ENCODE data around the gene FAM221B.
A peak's percentile ranks its signal among the peaks of the same experiment; 100 is the strongest.

The FAM221B gene

DNA sequence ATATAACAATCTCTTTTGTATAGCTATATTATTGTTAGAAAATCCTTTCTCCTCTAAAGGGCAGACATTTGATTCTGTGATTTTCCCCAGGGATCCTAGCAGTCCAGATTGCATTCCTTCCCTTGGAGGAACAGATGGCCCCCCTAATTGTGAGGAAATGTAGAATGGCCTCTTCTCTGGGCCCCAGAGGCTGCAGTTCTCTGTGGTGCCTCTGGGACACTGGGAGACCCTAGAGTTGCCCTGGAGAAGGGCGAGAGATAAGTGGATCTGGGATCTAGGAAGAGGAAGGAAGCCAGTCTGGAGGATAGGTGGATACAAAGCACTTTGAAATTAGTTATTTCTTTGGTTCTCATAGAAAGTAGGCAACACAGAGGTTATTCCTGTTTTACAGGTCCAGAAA, 11.8 kb downstream of the FAM221B start:
- DNase-seq (ENCODE audit: low spot score), result no peak

DNA sequence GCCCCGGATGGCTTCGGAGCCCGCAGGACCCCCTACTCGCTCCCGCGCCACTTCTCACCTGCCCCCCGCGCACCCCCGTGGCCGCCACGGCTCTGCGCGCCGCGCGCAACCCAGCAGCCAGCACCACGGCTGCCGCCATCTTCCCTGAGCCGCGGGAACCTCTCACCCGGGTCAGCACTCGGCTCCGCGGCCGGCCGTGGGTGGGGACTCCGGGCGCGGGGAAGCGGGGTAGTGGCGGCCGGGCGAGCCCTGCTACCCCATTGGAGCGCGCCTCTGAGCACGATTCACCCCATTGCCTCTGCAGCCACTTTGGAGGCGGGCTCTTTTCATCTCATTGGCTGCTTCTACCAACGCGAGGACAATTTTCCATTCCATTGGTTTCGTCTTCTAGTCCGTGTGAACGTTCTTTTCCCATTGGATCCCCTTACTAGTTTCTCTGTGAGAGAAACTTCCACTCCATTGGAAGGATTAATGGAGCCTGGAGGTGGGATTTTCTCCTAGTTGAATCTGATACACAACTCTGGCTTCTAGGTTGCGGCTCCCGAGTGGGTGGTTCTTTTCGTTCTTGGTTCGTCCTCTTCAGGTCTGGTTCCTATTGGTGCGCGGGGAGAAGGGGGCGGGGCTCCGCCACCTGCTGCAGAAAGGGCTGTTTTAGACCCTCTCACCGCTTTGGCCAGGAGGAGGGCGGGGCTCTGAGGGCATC, 13.5 kb downstream of the FAM221B start, which contains the start of gene HINT2:
TSS of gene HINT2 (minus strand) at position 202 of the 703 bp plus-strand sequence. CDS start at position 139, 63 bp downstream.
- DNase-seq (ENCODE audit: low spot score), result peak; percentile 97

DNA sequence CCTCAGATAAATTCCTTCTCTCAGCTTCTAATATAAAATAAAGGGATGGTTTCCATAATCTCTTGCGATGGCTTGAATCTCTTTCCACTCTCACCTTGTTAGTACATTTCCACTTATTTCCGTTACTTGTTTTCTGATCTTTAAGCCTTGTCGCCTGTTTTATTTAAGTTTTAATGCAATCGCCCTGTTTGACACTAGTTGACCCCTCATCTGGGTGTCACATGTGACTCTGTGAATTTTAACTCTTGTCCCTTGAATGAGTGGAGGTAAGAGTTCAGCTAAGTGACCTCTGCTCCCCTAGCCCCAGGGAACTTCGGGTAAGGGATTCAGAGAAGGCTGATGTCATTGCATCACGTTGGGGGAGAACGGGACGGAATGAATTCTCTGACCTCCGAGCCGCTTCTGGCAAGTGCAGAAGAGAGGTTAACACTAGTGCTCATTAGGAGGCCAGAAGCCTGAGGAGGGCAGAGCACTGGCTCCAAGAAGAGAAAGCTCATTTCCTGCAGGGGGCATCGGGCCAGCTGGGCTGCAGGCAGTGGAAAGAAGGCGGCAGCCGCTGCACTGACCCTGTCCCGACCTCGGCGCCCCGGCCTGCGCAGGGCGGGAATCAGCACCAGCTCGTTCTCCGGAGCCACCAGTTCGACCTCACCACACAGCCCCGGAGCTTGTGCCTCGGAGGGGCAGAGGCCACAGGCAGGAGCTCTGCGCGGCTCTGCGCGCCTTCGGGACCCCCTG, 14.3 kb downstream of the FAM221B start:
- DNase-seq (ENCODE audit: low spot score), result peak; percentile 53

DNA sequence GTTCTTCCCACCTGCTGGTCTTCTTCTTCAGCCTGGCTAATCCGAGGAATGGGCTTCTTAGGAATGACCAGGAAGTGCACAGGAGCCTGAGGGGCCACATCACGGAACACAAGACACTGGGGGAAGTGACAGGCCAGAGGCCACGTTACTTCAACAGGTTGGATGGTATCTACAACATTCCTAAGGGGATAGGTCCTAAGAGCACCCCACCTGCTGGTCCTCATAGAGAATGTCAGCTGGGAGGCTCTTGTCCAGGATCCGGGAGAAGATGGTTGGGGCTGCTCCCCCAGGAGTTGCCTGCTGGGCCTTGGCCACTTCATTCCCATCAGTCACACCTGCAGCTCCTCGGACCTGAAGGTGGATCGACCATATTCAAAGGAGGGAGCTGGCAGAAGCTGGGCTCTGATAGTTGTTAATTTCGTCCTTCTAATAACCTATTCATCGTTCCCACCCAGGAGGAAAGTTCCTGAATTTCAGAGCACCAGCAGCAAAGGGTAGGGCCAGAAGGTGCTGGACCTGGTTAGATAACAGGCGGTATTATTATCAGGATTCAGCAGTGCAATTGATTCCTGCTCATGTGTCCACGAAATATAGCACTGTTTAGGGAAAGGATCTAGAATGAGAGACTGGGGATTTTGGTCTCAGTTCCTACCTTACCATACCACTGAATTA, 15.0 kb downstream of the FAM221B start:
- DNase-seq (ENCODE audit: low spot score), result no peak

DNA sequence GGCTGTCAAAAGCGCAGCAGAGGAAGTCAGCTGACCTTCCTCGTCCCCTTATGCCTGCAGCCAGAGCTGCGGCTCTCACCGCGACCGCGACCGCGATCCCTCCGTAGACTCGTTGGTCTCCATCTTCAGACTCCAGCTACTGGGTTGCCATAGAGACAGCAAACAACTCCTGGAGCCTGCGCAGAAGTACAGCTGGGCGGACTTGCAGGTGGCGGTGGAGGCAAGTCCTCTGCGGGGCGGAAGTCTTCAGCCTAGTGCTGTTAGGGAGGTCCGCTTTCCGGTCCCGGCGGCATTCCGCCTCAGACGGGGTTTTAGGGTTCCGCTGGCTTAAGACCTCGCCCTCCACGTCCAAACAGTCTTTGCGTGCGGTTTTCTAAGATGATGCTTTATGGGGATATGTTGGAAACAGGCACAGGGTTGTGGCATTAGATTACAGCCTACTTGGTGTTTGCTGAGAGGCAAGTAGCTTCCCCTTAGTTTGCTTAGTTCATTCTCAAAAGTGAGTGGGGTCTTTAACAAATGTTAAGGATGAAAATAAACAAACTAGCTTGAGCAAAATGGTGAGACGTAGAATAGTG, 16.4 kb downstream of the FAM221B start, which contains the start of gene SPAG8:
TSS of gene SPAG8 (minus strand) at position 238 of the 578 bp plus-strand sequence. CDS start at position 123, 115 bp downstream.
- DNase-seq (ENCODE audit: low spot score), result peak; percentile 97

DNA sequence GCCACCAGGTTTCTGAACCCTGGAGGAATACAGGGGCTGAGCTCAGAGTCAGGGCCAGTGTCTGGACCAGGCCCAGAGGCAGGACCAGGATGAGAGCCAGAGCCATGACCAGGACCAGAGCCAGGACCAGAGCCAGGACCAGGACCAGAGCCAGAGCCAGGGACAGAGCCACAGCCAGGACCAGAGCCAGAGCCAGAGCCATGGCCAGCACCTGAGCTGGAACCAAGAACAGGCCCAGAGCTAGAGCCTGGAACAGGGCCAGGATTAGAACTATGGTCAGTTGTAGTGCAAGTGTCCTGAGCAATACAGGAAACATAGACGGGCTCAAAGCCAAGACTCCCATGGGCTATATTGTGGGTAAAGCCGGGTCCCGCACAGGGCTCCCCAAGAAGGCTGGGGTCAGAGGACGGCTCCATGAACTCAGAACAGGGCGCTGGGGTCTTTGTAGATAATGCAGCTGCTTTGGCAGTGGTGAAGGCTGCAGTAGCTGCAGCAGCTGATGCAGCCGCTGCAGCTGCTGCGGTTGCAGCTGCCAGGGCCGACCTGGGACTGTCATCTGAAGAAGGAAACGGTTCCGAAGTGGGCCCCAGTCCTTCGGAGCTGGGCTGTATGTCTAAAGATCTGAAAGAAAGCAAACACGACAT, 17.0 kb downstream of the FAM221B start:
- no peak for DNase-seq (ENCODE audit: low spot score)

DNA sequence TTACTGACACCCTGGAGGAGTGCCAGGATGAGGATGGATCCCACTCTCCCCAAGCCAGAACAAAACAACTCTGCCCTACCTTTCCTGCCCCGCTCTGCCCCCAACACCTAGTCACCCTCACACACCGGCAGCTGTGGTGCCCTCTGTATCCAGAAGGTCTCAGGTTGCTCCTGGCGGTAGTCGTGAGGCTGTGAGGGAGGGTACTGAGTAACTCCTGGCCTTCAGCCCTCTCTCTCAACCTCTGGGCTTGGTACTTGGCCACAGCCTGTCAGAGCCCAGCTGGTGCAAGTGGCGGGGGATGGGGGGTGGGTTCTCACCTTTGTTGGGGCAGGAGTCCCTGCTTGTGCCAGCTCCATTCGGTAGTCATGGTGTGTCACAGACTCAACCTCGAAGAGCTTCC, 18.4 kb downstream of the FAM221B start:
- DNase-seq (ENCODE audit: low spot score), result no peak

DNA sequence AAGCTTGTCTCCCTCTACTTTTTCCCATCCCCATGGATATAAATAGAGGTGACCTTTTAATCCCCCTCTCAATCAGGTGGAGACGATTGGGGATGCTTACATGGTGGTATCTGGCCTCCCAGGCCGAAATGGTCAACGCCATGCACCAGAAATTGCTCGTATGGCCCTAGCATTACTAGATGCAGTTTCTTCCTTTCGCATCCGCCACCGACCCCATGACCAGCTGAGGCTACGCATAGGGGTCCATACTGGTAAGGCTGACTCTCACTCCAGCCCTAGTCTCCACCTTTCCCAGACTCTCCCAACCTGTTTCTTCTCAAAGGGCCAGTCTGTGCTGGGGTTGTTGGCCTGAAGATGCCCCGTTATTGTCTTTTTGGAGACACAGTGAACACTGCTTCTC, 20.1 kb downstream of the FAM221B start:
- DNase-seq (ENCODE audit: low spot score), result no peak

DNA sequence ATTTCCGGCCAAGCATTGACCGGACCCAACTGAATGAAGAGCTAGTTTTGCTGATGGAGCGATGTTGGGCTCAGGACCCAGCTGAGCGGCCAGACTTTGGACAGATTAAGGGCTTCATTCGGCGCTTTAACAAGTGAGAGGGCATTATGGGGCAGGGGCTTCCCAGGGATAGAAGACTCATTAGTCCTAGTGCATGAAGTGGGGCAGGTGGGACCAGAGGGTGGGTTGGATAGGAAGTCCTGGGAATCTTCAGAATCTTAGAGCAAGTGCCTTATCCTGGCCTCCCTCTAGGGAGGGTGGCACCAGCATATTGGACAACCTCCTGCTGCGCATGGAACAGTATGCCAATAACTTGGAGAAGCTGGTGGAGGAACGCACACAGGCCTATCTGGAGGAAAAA, 22.4 kb downstream of the FAM221B start:
- DNase-seq (ENCODE audit: low spot score), result no peak

DNA sequence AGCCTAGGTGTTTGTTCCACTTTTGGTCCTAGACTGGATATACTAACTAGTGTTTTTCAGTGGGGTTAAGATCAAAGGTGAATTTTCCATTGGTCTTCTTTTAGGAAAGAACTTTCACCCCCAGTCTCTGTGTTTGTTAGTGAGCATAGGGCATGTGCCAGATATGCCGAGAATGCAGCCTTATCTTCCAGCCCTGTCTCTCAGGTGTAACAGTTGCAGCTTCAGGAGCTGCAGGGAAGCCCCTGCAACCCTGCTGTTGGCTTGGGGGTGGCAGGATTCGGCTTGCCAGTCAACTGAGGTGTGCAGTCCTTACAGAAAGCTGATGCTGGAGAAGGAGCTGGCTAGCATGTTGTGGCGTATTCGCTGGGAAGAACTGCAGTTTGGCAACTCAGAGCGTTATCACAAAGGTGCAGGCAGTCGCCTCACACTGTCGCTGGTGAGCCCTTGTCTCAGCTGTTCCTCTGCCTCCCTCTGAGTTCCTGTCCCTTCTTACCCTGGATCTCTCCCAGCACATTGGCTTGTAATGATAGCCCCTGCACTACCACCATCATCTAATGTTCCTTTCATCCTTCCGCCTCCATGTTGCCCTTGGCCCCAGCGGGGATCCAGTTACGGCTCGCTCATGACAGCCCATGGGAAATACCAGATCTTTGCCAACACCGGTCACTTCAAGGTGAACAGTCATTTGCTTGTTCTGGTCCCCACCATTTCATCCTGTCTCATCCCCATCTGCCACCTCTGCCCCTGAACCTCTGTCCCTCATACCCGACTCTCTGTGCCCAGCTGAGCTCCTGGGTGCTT, 27.0 kb downstream of the FAM221B start:
- no peak for DNase-seq (ENCODE audit: low spot score)

DNA sequence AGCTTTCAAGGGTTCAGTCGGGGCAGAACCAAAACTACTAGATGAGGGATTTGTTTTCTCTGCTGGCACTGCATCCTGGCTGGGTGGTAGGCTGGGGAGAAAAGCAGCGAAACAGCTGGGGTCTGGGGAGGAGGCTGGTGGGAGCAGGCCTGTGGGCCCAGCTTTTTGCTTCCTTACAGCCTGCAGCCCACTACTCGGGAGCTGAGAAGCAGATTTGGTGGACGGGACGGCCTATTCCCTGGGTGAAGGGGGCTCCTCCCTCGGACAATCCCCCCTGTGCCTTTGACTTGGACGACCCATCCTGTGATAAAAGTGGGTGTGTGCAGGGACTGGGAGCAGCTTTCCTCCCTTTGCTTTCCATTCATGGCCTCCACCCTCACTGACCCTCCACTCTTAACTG, 28.0 kb downstream of the FAM221B start:
- DNase-seq (ENCODE audit: low spot score), result no peak

DNA sequence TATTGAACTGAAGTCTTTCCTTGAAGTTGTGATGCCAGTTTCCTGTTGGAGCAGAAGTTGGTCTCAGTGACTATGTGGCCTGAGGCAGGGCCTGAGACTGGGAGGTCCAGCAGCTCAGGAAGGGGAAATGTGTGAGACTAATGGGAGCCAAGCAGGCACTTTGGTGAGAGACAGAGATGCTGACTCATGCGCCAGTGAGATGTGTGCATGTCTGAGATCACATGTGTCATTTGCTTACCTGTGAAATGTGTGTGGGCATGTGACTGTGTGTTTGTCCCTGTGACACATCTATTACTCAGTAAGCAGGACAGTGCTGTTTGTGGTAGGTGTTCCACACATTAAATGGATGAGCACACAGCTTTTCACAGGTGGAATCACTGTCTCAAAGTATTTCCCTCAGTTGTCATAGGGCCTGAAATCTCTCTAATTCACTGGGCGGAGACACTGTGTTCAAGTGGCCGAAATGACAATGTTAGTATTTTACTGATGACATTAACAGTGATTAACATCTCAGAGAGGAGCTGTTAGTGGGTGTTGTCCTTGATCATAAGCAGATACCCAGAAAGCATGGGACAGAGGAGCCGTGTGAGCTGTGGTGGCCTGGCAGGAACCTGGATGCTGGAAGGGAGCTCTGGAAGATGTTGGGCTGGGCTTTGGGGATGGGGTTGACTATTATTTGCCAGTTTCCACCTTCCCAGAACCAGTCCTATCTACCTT, 29.7 kb downstream of the FAM221B start:
- peak; percentile 52 for DNase-seq (ENCODE audit: low spot score)

DNA sequence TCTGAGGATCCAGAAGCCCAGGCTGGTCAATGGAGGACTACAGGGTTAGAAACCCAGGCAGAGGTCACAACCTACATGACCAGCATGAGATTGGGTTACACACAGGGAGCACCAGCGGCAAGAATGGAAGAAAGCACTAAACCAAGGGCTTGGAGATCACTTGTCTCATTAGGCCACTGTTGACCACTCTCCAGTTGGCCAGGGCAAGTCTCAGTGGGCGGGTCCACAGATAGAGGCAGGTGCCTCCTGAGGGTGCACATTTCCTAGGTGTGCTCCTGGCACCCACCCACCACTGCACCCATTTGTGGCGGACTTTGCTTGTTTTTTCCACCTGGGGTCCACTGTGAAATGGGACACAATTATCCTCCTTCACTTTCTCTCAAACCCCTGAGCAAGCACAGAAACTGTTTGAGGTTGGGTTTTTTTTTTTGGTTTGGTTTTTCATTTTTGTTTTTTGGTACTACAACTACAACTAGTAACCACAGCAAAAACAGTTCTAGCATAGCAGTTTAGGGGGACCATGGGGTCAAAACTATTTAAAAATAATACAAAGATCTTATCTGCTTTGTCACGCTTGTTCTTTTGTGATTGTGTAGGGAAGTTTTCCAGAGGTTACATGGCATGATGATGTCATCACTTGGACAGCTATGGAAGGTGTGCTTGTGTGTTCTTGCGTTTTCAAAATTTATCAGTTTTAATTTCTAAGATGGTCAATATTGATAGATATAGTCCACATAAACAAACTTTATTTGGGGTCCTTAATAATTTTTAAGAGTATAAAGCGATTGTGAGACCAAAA, 31.0 kb downstream of the FAM221B start:
- DNase-seq (ENCODE audit: low spot score), result no peak

DNA sequence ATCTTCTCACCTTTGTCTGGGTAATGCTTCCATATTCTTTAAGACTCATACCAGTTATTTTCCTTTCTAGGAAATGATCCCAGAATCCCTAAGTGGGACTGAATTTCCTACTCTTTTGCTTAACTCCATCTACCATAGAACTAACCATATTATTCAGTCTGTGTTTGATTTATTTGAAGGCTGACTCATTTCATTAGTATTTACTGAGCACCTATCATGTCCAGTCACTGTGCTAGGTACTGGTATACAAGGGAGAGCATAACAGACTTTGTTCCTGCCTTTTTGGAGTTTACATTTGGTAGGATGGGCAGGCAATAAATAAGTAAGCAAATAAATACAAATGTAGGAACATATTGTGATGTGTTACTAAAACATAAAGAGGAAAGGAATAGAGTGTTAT, 32.8 kb downstream of the FAM221B start:
- no peak for DNase-seq (ENCODE audit: low spot score)

DNA sequence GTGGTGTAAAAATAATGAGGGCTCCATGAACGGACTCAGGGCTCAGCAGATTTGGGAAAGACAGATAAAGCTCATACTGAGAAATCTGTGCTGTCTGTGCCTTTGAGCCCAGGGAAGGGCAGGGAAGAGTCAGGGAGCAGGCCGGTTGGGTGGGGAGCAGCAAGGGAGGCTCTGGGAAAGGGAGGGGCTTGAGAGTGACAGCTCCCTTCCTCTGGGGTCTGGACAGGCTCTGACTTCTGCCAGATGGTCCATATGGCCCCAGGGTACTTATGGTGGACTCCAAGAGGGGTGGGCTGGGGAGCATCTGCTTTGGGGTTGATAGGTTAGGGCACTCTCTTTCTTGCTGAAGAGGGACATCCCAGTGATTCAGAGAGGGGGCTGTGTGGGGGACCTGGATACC, 35.1 kb downstream of the FAM221B start:
- DNase-seq (ENCODE audit: low spot score), result no peak

DNA sequence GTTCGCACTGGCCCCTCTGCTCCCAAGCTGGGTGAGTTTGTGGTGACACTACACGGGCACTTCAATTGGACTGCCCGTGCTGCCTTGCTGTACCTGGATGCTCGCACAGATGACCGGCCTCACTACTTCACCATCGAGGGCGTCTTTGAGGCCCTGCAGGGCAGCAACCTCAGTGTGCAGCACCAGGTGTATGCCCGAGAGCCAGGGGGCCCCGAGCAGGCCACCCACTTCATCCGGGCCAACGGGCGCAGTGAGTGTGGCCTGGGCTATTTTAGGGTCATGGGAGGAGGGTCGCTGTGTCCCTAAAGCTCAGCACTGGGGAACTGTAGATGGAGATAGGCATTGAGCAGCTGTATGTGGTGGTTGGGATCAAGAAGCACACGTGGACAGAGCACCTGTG, 35.7 kb downstream of the FAM221B start:
- DNase-seq (ENCODE audit: low spot score), result no peak

DNA sequence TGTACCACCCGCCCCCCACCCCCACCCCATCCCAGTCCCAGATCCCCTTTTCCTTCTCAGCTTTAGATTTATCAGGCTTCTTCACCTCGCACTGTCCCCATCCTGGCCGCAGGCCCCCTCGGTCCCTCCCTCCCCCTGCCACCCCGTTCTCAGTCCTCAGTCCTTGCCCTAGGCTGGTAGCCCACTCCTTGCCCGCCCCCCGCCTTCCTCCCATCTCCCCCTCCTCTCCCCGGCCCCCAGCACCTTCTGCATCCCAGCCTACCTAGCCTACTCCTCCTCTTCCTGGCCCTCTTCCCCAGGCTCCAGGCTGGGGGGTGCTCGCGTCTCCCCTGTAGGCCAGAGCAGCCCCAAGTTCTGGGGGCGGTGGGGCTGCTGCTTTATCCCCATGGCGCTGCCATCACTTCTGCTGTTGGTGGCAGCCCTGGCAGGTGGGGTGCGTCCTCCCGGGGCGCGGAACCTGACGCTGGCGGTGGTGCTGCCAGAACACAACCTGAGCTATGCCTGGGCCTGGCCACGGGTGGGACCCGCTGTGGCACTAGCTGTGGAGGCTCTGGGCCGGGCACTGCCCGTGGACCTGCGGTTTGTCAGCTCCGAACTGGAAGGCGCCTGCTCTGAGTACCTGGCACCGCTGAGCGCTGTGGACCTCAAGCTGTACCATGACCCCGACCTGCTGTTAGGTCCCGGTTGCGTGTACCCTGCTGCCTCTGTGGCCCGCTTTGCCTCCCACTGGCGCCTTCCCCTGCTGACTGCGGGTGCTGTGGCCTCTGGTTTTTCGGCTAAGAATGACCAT, 36.3 kb downstream of the FAM221B start:
- no peak for DNase-seq (ENCODE audit: low spot score)

DNA sequence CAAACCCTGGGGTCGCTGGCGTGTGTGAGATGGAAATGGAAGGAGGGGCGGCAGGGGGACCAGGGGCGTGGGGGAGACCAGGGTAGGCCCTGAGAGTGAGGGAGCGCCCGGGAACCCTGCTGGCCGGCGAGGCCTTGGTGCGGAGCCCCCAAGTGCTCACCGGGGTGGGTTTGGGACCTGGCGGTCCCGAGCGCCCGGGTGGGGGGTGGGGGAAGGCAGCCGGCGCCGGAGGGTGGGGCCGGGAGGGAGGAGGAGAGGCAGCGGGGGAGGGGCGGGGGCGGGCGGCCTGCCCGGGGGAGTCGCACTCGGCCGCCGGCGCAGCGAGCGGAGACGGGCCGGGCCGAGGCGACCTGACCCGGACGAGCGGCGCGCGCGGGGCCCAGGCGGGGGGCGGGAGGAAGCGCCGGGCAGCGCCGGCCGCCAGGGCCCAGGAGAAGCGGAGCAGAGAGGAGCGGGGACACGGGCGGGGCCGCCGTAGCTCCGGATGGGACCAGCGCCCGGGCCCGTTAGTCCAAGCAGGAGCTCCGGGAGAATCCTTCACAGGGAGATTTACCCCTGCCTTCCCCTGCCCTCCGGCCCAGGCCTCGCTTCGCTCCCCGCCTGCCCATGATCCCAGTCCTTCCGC, 37.1 kb downstream of the FAM221B start, which contains the start of gene NPR2:
TSS of gene NPR2 (plus strand) at position 295 of the 625 bp plus-strand sequence. CDS start 818 bp downstream, outside the sequence.
- no peak for DNase-seq (ENCODE audit: low spot score)
